CD4-positive, alpha-beta T cell treated with Interleukin-6 at 100 ng/mL for 8 hours (primary cell): ENCODE measurements around the gene PDCL3.

Source experiments
- DNase-seq: peaks from one replicate; pipeline ENCODE4 v3.0.0-alpha.2; 2020; ENCODE audit warnings: mixed read lengths, low spot score

PDCL3 gene

GRCh38 chr2:100562613-100563406 lies at the start of gene PDCL3:
Gene PDCL3 (plus strand): TSS chr2:100562993. CDS start chr2:100563068, 75 bp downstream.
- peak; percentile 96 for DNase-seq

DNA sequence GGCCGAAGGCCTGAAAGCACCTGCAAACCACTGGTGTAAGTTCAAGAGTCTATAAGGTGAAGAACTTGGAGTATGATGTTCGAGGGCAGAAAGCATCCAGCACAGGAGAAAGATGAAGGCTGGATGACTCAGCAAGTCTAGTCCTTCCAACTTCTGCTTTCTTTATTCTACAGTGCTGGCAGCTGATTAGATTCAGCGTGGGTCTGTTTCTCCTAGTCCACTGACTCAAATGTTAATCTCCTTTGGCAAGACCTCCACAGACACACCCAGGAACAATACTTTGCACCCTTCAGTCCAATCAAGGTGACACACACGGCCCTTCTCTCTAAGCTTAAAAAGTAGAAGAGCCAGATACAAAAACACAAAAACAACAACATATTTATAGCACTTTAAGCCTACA lies 49.1 kb upstream of the PDCL3 start:
- DNase-seq, result no peak

GRCh38 chr2:100517556-100517955 lies 45.2 kb upstream of the PDCL3 start:
- DNase-seq, result no peak

DNA sequence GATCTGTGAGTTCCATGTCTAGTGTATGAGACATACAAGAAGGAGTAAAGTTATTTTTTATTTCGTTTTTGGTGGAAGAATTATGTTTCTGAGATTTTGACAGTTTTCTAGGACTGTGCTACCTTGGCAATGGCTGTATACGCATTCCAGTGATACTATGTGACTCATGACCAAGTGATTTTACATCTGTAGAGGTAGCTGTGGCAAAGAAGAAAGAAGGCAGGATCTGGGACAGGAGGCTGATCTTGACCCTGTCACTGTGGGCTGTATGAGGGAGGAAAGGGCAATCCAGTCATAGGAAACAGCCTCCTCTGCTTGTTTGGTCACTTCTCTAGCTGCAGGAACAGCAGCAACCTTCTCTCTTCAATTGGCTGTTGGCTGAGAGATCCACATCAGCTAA lies 44.0 kb upstream of the PDCL3 start:
- no peak for DNase-seq

DNA sequence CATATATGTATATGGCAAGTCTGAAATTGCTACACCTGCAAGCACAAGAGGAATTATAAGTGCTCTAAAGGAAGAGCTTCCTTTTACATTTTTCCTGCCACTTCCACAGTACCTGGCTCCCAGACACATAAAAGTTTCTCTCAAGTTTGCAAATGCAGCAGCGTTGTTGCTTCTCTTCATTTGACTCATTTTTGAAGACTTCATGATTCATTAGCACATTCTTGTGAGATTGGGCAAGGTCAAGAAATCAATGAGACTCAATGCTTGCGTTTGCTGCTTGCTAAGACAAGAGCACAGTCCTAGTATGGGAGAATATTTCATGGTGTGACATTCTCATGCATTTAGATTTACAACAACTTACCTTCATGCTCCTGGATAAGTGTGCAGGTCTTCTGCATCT lies 42.6 kb upstream of the PDCL3 start:
- DNase-seq, result no peak

- DNase-seq, result no peak
Measured at GRCh38 chr2:100522430-100522829, 40.4 kb upstream of the PDCL3 start.

DNA sequence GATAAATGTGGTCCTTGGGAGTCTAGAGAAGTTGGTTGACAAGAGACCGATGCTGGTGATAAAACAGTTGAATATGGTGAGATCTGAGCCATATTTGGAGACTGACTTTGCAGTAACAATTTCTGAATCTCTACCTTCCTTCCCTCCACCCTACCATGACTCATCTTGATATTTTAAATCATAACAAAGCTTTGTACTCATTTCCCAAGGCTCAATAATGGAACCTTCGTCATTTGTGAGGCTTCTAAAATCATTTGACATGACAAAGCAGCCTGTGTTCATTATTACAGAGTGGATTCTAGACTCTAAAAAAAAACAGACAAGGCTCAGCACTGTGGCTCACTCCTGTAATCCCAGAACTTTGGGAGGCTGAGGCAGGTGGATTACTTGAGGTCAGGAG lies 38.5 kb upstream of the PDCL3 start:
- DNase-seq, result no peak

DNA sequence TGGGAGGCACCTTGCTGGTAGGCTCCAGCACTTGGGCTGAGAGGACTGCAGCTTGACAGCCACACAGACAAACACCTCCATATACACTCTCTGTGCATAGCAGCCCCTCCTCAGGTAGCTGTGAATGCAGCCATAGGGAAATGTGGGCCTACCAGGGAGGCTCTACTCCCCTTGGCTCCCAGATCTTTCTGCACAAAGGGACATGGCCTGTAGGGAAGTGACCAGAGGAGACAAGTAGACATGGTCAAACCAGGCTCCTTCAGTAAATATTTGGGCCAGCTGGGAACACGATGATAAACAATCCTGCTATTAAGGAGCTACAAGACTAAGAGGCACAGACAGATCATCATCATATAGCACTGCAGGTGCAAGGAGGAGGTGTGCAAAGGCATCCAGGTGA lies 35.9 kb upstream of the PDCL3 start:
- no peak for DNase-seq

DNA sequence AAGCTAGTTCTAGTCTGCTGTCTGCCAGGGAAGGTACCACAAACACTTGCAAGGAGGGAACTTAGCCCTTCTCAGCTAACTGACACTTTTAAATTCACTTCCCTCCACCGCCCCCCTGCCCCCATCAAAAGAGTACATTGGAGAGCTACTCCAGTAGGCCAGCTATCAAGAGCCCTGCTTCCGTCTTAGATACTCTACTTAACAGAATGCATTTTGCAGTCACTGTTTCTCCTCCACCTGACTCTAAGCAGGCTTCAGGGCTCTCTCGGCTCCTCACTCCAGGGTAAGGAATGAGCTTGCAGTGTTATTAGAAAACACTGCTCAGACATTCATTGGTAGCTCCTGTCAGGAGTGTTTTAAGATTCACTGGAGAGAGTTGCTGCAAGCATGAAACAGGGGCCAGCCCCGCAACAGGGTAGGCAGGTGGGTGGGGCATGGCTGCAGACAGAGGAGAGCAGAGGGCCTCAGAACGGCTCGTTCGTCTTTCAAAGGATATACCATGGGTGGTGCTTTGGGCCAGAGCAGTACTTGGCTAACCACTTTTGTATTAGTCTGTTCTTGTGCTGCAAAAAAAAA lies 35.3 kb upstream of the PDCL3 start:
- no peak for DNase-seq

DNA sequence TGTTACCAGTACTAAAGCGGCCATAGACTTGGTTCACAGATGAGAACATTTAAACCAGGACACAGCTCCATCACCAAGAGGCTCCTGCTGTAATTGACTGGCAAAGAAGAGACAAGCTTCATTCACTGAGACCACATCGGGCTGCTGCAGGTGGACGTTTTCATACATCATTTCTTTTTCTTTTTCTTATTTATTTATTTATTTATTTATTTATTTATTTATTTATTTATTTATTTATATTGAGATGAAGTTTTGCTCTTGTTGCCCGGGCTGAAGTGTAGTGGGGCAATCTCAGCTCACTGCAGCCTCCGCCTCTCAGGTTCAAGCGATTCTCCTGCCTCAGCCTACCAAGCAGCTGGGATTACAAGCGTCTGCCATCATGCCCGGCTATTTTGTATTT lies 33.6 kb upstream of the PDCL3 start:
- DNase-seq, result no peak

DNA sequence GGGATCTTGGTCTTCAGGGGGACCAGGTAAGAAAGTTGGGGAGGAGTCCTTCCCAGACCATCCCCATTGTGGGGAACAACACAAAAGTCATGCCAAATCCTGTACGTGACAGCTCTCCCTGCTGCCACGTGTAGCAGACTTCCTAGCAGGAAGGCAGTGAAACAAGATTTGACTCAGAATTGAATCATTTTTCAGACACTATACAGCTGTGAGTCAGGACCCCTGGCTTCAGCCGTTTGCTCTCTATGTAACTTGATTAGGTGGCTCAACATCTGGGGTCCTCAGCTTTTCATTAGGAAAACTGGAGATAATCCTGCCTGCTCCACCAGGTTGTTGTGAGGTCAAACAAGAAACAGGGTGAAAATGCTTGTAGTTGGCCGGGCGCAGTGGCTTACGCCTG lies 32.9 kb upstream of the PDCL3 start:
- DNase-seq, result no peak

DNA sequence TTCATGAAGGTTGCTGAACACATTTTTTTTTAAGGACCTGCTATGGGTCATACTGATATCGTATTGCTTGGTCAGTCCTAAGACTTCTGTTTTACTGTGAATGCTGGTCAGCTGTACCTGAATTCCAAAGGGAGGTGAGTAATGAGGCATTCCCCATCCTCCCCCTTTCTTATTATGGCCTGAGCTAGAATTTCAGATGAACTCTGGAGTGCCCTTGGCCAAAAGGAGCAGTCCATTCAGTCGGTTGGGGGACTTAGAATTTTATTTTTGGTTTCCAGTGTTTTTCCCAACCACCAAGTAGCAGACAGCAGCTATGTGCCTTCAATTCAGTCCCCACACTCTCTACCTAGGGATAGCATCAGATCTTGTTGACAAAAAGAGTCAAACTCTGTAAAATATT lies 26.9 kb upstream of the PDCL3 start:
- DNase-seq, result no peak

DNA sequence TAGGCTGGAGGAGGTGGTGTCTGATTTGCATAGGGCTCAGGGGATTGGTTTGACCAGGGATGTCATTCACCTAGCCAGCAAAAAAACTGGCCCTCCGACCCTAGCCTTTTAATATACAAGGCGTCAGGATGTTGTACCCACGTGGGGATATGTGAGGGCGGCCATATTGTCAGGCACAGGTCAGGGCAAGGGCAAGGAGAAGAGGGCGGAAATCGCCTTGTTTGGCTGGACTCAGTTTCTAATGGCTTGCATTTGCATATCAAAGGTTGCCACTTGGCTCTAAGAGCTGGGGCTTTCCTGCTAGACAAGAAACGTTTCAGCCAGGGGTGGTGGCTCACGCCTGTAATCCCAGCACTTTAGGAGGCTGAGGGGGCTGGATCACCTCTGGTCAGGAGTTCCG lies 24.9 kb upstream of the PDCL3 start:
- DNase-seq, result no peak

DNA sequence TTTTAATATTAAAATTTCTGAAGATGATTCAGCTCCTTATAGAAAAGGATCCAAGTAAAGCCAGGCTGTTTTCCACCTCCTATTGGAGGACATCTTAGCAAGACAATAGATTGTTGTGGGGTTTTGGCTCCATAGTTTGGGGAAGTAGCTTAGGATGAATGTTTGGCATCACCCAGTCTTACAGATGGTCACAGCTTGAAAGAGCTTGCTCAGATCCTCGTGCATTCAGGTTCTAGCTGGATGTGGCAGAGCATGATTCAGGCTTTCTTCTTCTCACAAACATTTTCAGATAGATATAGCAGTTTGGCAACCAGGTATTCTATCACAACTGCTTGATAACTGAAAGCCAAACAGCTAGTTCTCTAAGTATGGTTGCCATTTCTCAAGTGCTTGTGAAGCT lies 23.6 kb upstream of the PDCL3 start:
- no peak for DNase-seq

DNA sequence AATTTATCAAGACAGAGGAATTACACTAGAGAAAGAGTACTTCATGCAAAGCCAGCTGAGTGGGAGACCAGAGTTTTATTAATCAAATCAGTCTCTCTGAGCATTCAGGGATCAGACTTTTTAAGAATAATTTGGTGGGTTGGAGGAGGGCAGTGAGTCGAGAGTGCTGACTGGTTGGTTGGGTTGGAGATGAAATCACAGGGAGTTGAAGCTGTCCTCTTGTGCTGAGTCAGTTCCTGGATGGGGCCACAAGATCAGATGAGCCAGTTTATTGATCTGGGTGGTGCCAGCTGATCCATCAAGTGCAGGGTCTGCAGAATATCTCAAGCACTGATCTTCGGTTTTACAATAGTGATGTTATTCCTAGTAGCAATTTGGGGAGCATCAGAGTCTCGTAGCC lies 21.4 kb upstream of the PDCL3 start:
- no peak for DNase-seq

DNA sequence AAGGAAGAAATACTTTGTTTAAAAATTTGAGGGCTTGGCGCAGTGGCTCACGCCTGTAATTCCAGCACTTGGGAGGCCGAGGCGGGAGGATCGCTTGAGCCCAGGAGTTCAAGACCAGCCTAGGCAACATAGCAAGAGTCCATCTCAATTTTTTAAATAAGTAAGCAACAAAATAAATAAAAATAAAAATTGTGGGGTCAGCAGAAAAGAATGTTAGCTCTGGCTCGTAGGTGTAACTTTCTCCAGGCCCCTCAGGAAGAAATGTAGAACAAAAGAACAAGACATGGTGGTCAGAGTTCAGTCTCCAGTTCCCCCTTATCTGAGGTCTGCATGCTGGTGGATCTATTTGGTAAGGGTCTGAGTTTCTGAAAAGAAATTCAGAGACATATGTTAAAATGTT lies 20.4 kb upstream of the PDCL3 start:
- DNase-seq, result no peak

GRCh38 chr2:100544911-100545596 lies 17.7 kb upstream of the PDCL3 start:
- no peak for DNase-seq

DNA sequence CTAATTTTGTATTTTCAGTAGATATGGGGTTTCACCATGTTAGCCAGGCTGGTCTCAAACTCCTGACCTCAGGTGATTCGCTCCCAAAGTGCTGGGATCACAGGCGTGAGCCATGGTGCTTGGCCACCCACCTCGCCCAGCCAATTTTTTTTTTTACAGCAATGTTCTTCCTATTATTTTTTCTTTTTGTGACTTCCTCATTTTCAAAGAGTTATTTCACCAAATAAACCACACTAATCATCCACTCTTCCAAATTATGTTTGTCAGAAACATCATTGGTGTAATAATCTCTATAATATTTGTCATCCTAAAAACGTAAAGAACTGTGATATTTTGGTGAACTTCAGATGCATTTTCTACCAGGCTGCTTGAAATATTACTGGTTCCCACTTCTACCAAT lies 16.3 kb upstream of the PDCL3 start:
- DNase-seq, result no peak

- no peak for DNase-seq
Measured at GRCh38 chr2:100548771-100549170, 14.0 kb upstream of the PDCL3 start.

DNA sequence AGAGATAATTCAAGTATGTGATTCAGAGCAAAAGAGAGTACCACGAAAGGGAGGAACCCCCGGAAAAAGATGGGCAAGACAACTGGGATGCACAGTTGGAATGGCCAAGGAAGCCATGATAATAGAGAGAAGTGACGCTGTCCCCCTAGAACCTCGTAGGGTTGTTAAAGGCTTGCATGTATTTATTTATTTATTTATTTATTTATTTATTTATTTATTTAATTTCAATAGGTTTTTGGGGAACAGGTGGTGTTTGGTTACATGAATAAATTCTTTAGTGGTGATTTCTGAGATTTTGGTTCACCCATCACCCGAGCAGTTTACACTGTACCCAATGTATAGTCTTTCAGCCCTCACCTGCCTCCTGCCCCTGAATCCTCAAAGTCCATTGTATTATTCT lies 11.5 kb upstream of the PDCL3 start:
- no peak for DNase-seq

DNA sequence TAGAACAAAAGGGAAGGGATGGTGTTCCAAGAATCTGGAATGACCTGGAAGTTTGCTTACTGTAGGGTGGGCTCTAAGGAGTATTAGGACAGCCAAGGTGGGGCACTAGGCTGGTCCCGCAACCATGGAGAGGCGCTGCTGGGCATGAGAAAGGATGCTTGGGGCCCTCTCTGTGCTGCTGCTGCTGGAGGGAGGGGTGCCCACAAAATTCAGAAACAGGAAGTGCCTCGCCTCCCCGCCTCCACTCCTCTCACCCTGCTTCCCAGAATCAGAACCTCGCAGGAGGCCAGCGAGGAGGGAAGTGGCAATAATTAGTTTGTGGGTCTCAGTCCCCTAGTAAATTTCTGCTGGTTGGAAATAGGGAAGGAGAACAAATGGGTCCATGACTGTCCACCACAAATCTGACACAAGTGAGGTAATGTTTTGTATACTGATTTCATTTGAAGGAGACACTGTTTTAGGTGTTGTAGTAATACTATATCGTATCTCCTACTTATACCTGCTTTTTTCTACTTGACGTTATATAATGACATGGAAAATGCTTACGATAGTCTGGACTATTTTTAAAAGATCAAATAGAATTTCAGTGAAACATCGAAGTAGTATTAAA lies 7.9 kb upstream of the PDCL3 start:
- peak; percentile 61 for DNase-seq

GRCh38 chr2:100556746-100557145 lies 6.0 kb upstream of the PDCL3 start:
- DNase-seq, result no peak

- no peak for DNase-seq
Measured at GRCh38 chr2:100560216-100560830, 2.5 kb upstream of the PDCL3 start.
